Left lung (tissue), 10 donors: Measurements from ENCODE around the gene OSBPL6. TPM values are rescaled to one million over a fixed set of nuclear protein-coding genes. Genes with fewer than 3 reads are reported as not detected.

Experiments
- ATAC-seq: fragments of 200-7000 bp; cut with Tn5 transposase; one replicate; pipeline ENCODE4 v1.9.1; 2020; ENCODE audit warnings: moderate library complexity
- DNase-seq, 4 donors: peaks; one replicate each; pipeline ENCODE4 v3.0.0-alpha.2; 2013 to 2020
- H3K27ac ChIP-seq, 2 donors: fragments of 200-600 bp; sonication (generic) in 1 of 2; one replicate each; pipeline versions ENCODE4 v1.5.0 to v1.8.0; 2020 to 2021
- H3K27me3 ChIP-seq, 2 donors: fragments of 200-600 bp; sonication (generic) in 1 of 2; one replicate each; pipeline versions ENCODE4 v1.5.0 to v1.8.0; 2020 to 2021
- H3K36me3 ChIP-seq, 2 donors: fragments of 200-600 bp; sonication (generic) in 1 of 2; one replicate each; pipeline versions ENCODE4 v1.5.0 to v1.8.0; 2020 to 2021
- H3K4me1 ChIP-seq, 2 donors: fragments of 200-600 bp; one replicate each; pipeline ENCODE4 v1.8.0; 2021
- H3K4me3 ChIP-seq, 2 donors: fragments of 200-600 bp; sonication (generic) in 1 of 2; one replicate each; pipeline versions ENCODE4 v1.5.0 to v1.8.0; 2020 to 2021; ENCODE audit warnings: mild to moderate bottlenecking in 1 of 2
- H3K9me3 ChIP-seq, 2 donors: fragments of 200-600 bp; sonication (generic) in 1 of 2; one replicate each; pipeline versions ENCODE4 v1.5.0 to v1.8.0; 2020 to 2021
- intact Hi-C, 2 donors: fragments of 100-400 bp; cut with DNase I; formaldehyde crosslinking; loops; one replicate each; pipeline versions ENCODE4 v1.11.2 to v1.14.2; 2022
- polyA plus RNA-seq, 6 donors: library from polyadenylated mRNA; unstranded; fragments of 120-200 nt; gene quantifications; one replicate each; pipeline ENCODE4 v1.2.1, GENCODE V29; 2013; ENCODE audit not compliant: insufficient read length in 6 of 6
- total RNA-seq, 2 donors: library from RNA; stranded (reverse); fragmentation: NEBNext Ultra II Directional; extraction: Animal tissue kit (Norgen Biotek cat#: 25700); gene quantifications; one replicate each; pipeline ENCODE4 v1.2.1, GENCODE V29; 2021
- TF ChIP-seq, protein P1 (sequence below), 2 donors: fragments of 200-600 bp; sonication (generic) in 1 of 2; IDR thresholded peaks; one replicate each; pipeline versions ENCODE4 v1.5.0 to v1.8.0; 2021; ENCODE audit warnings: antibody characterized with exemption in 2 of 2
- donor health status: DM: no; HTN: yes; CAD: no.
- donor health status: DM: no; HTN: no; CAD: no.

OSBPL6 gene
- total and polyA plus RNA-seq, 8 donors = 2.9 to 6.0 (median 4.9) TPM

DNA sequence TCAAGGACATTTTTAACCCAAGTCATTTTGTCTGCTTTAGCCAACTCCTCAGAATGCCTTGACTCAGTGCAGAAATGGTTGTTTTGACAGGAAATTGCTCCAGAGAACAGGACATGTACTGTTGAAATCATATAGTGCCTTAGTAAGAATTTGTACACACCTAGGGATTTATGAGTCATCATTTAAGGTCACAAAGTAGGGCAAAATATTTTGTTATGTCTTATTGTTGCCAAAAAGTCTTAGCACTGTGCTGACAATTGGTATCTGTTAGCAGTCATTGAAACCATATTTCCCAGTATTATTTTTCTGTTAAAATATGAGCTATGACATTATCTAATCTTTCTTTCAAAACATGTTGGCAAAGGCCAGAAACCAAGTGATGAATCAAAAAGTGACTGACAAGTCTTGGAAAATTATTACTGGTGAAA, 104.5 kb downstream of the OSBPL6 start:
- Histone ChIP-seq H3K36me3 (no peaks in the 10 kb centered on the region), H3K27me3 (no peaks in the 10 kb centered on the region), H3K4me3 (no peak overlapping the region), H3K9me3 (no peaks in the 10 kb centered on the region), H3K27ac (no peak overlapping the region), H3K4me1 (peaks cover 0 to 6% of the 10 kb centered on the region in 2 donors)
- DNase-seq = no peak
- TF ChIP-seq, protein P1, sequence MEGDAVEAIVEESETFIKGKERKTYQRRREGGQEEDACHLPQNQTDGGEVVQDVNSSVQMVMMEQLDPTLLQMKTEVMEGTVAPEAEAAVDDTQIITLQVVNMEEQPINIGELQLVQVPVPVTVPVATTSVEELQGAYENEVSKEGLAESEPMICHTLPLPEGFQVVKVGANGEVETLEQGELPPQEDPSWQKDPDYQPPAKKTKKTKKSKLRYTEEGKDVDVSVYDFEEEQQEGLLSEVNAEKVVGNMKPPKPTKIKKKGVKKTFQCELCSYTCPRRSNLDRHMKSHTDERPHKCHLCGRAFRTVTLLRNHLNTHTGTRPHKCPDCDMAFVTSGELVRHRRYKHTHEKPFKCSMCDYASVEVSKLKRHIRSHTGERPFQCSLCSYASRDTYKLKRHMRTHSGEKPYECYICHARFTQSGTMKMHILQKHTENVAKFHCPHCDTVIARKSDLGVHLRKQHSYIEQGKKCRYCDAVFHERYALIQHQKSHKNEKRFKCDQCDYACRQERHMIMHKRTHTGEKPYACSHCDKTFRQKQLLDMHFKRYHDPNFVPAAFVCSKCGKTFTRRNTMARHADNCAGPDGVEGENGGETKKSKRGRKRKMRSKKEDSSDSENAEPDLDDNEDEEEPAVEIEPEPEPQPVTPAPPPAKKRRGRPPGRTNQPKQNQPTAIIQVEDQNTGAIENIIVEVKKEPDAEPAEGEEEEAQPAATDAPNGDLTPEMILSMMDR (IDR thresholded peaks at IDR 0.05) = no peak
- intact Hi-C loops = no loop called here
- peak; percentile 49 for ATAC-seq

DNA sequence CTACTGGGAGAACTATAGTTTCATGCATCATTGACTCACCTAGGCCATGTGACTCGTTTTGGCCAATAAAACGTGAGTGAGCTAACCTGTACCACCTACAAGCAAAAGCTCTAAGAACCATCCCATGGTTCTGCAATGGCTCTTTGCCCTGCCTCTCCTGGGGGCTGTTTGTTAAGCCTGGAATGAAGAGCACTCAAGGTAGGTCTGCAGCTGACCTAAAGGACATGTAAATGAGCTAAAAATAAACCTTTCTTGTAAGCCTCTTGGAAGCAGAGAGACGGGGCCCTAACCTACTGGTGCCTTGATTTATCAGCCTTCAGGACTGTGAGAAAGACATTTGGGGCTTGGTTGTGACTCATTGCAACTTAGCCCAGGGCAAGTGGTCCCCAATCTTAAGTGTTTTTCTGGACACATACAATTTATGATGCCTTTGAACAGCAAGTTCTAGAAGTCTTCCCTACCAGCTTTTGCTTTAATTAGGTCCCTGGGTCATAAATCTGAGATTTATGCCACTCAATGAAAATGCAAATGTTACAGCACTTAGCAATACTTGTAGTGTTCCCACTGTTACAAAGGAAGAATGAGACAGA, 107.4 kb downstream of the OSBPL6 start:
- peak in 1 of 4 donors; percentile 50 for DNase-seq
- no peak overlapping the region for H3K4me3 ChIP-seq
- ATAC-seq = peak; percentile 79
- H3K27ac ChIP-seq = no peak overlapping the region
- H3K27me3 ChIP-seq = no peaks in the 10 kb centered on the region
- H3K9me3 ChIP-seq = no peaks in the 10 kb centered on the region
- TF ChIP-seq, protein P1 (IDR thresholded peaks at IDR 0.05) = no peak
- no peaks in the 10 kb centered on the region for H3K36me3 ChIP-seq
- peaks cover 0 to 6% of the 10 kb centered on the region in 2 donors for H3K4me1 ChIP-seq
- intact Hi-C loops = no loop called here

DNA sequence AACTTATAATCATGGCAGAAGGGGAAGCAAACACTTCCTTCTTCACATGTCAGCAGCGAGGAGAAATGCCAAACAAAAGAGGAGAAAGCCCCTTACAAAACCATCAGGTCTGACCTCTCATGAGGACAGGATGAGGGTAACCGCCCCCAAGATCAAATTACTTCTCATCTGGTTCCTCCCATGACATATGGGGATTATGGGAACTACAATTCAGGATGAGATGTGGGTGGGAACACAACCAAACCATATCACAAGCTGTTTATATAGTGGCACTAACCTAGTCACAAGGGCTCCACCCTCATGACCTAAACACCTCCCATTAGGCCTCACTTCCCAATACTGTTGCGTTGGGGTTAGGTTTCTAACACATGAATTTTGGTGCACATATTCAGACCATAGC, 110.0 kb downstream of the OSBPL6 start:
- Histone ChIP-seq H3K27me3 (no peaks in the 10 kb centered on the region), H3K9me3 (no peaks in the 10 kb centered on the region), H3K4me3 (no peak overlapping the region), H3K36me3 (no peaks in the 10 kb centered on the region), H3K27ac (no peak overlapping the region), H3K4me1 (no peaks in the 10 kb centered on the region)
- intact Hi-C loops = no loop called here
- DNase-seq = no peak
- ATAC-seq = no peak
- TF ChIP-seq, protein P1 (IDR thresholded peaks at IDR 0.05) = no peak

DNA sequence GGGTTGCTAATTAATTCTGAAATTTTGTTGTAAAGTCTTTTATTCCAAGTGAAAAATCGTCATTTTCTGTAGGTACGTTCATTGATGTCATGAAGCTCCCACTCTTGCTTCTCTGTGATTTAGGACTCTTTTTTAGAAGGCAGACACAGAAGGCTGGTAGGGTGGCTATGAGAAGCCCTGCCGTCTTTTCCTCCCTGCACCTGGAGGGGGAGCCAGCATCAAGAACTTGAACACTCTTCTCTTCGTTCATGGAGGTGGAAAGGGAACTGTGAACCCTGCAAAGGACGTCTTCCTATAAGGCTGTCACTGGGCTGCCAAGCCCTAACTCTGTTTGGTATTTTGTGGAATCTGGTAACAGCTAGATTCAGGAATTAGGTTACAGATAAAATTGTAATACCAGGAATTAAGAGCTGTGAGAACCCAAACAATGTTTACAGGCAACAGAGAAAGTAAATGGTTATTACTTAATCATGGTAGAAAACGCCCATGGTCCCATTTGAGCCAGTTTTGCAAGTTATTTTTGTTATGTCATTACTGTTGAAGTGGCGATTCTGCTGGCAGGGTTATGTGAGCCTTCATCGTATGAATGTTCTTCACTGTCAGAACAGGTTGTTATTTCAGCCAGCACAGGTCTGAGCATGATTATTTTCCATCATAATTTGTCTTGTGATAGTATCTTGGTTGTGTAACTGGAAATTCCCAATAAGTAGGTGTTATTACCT, 112.2 kb downstream of the OSBPL6 start:
- intact Hi-C loops = no loop called here
- peak in 3 of 4 donors; percentile 23 to 51 (median 43) for DNase-seq
- no peaks in the 10 kb centered on the region for H3K9me3 ChIP-seq
- peak; percentile 90 for ATAC-seq
- H3K27ac ChIP-seq = no peak overlapping the region
- H3K36me3 ChIP-seq = no peaks in the 10 kb centered on the region
- no peaks in the 10 kb centered on the region for H3K27me3 ChIP-seq
- TF ChIP-seq, protein P1 (IDR thresholded peaks at IDR 0.05) = peak; percentile 45 to 52
- no peaks in the 10 kb centered on the region for H3K4me1 ChIP-seq
- no peak overlapping the region for H3K4me3 ChIP-seq

DNA sequence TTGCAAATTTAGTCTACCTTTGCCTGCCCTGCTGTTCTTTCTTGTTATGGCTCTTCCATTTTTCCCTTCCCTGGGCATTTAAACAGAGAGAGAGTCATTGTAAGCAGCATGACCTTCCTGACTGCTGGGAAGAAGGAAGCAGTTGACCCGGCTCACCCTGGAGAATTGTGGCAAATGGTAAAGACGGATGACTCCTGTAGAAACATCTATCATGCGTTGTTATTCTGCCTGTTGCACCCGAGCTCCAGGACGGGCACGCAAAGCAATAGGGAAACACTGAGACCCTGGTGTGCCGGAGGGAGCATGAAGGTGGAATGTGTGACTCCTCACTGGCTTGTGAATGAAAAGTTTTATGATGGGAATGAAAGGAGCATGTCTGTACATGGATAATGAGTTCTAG, 113.3 kb downstream of the OSBPL6 start:
- no peak overlapping the region for H3K4me3 ChIP-seq
- ATAC-seq (no peak), DNase-seq (no peak)
- H3K27me3 ChIP-seq = no peaks in the 10 kb centered on the region
- H3K36me3 ChIP-seq = no peaks in the 10 kb centered on the region
- TF ChIP-seq, protein P1 (IDR thresholded peaks at IDR 0.05) = no peak
- H3K4me1 ChIP-seq = no peaks in the 10 kb centered on the region
- intact Hi-C loops = no loop called here
- H3K27ac ChIP-seq = no peak overlapping the region
- no peaks in the 10 kb centered on the region for H3K9me3 ChIP-seq
